ENCODE data around the gene ANTXR1.
"Not testable (repeated sequence)": the region's sequence is repeated elsewhere in the genome, so short reads cannot be mapped to it uniquely, and the experiment has no call there.

Gene ANTXR1

DNA sequence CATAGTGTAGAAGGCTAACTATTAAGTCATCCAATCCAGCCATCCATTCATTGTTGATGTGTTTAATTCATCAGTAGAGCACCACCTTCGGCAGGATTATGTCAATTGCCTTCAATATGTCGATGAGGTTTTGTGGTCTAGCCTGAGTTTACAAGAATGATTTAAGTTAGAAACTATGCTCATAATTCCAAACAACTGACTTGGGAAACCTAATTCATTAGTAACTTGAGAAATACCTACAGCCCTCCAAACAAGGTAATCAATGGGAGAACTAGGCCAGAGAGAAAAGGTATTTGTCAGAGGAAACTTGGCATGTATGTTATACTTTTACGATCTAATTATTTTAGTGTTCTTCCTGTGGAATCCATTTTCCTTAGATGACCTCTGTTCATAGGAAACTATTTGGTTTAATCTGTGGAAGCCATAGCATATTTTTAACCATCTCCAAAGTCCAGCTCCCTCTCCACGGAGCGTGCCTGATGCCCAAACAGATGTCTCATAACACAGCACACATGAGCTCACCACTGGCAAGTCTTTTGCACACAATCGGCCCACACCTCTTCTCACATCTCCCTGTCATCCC lies 225.6 kb downstream of the ANTXR1 start:
- no peak for DNase-seq (ENCODE audit: low read depth)

- no peak for DNase-seq (ENCODE audit: low read depth)
Measured at GRCh38 chr2:69241093-69241492, 228.1 kb downstream of the ANTXR1 start.

DNA sequence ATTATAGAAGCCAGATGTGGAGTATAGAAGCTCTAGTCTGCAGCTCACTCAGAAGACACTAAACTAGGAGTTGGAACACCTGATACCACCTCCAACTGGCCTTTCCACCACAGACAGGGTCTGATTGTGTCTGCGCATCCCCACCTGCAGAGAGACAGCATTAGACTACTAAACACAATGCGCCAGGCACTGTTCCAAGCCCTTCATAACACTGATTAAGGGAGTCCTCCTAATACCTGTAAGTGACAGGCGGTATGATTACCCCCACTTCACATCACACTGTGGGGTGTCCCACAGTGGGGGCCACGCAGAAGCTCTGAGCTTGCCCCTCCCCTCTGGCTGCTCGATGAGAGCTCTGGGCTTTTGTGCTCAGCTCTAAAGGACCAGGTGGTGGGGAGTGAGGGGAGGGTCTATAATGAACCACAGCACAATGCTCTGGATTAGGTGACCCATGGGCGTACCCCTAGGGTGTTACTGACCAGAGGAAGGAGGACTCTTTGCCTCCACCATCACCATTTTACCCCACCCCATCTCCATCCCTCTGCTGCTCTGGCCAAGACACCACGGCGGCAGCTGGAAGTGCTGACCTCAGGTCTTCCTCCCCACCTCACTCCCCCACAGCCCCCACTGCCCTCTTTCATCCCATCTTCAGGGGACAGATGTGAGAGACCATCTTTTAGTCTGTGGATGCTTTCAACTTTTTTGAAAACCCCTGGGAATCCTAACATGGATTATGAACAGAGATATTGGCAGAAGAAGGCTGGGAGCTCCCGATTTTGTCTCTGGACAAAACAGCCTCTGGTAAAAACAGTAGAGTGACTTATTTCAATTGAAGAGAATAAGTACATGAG lies 228.9 kb downstream of the ANTXR1 start:
- no peak for DNase-seq (ENCODE audit: low read depth)

DNA sequence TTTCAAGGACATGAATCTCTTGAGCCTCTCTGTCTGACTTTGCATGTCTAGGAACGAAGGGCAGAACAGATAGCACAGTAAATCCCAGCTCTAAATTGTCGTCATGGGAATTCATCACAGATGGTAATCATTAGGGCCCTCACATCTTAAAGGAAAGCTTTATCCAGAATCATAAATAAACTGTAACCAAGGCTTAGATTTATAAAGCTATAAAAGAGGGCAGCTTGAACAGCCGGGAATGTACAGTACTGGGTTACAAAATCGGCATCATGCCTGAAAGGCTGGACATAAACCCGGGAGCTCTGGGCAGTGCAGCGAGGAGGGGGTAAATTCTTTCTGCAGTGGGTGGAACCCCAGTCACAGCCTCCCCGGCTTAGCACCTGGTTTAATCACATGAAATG lies 229.7 kb downstream of the ANTXR1 start:
- DNase-seq (ENCODE audit: low read depth) = no peak

- DNase-seq (ENCODE audit: low read depth) = no peak
Measured at GRCh38 chr2:69243652-69244051, 230.7 kb downstream of the ANTXR1 start.

GRCh38 chr2:69244882-69245281 lies 231.9 kb downstream of the ANTXR1 start:
- no peak for DNase-seq (ENCODE audit: low read depth)

DNA sequence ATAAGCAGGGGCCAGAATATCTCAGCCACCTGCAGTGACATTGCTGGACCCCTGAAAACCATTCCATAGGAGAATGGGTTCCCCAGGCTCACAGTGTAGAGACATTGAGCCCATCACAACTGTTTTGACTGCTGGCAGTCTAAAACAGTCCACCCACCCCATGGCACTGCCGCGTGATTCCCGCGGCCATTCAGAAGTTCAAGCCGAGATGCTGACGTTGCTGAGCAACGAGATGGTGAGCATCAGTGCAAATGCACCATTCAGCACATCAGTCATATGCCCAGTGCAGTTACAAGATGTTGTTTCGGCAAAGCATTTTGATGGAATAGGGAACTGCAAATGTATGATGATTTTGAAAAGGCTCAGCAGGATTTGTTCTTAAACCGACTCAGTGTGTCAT lies 234.6 kb downstream of the ANTXR1 start:
- DNase-seq (ENCODE audit: low read depth) = no peak

- no peak for DNase-seq (ENCODE audit: low read depth)
Measured at GRCh38 chr2:69248232-69248631, 235.3 kb downstream of the ANTXR1 start.

- DNase-seq (ENCODE audit: low read depth) = no peak
Measured at GRCh38 chr2:69250981-69251380, 238.0 kb downstream of the ANTXR1 start.

DNA sequence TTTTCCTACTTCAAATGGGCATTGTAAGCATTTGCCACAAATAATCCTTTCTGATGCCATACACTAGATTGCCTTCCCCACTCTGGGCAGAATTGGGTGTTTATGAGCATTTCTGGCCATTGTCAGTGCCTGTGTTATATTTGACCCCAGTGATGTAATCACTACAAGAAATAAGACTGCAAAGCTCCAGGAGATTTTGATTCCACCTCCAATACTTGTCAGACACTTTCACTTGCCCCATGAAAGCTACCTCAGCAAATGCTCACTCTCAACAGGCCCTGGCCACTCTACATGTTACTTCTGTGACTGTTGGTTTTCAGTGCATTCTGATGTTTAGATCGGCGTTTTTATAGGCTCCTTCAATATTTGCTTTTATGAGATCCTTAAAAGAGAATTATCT lies 239.0 kb downstream of the ANTXR1 start:
- no peak for DNase-seq (ENCODE audit: low read depth)

DNA sequence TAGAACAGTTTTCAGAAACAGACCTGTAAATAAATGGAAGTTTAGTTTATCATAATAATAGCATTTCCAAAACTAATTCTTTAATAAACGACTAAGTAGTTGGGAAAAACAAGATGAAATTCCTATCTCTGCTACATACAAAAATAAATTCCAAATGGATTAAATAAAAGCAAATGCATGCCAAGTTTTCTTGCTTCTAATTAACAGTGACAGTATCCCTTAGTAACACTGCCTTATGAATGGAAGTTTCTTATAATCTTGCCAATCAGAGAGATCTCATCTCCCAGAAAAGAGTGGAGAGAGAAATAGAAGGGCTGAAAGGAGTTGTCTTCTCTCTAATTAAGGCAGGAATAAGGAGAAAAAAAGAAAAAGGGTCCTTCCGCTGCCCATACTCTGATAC lies 240.1 kb downstream of the ANTXR1 start:
- DNase-seq (ENCODE audit: low read depth) = no peak

GRCh38 chr2:69253611-69254301 lies 240.8 kb downstream of the ANTXR1 start:
- DNase-seq (ENCODE audit: low read depth) = no peak

GRCh38 chr2:69255760-69256159 lies 242.8 kb downstream of the ANTXR1 start:
- DNase-seq (ENCODE audit: low read depth) = no peak

GRCh38 chr2:69259994-69260591 lies 247.1 kb downstream of the ANTXR1 start:
- DNase-seq (ENCODE audit: low read depth) = not testable (repeated sequence)

GRCh38 chr2:69260666-69261065 lies 247.7 kb downstream of the ANTXR1 start:
- no peak for DNase-seq (ENCODE audit: low read depth)

GRCh38 chr2:69269330-69269729 lies 256.4 kb downstream of the ANTXR1 start:
- no peak for DNase-seq (ENCODE audit: low read depth)

DNA sequence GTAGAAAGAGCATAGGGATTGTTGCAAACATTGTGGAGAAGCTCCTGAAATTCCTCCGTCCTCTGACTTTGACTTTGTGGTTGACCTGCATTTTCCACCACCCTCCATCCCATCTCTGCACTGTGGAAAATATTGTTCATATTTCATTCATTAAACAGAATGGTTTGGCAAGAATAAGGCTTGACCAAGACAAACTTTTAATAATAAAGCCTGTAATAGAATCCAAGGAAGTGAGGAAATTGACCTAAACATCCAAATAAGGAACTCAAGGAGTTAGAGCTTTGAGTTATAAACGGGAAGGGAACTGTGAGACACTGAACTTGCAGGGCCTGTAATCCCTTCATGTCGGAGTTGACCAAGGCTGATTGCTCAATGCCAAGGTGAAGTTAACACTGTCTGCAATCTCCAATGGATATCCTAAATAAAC lies 258.9 kb downstream of the ANTXR1 start:
- no peak for DNase-seq (ENCODE audit: low read depth)

- DNase-seq (ENCODE audit: low read depth) = no peak
Measured at GRCh38 chr2:69272803-69273471, 260.0 kb downstream of the ANTXR1 start.

DNA sequence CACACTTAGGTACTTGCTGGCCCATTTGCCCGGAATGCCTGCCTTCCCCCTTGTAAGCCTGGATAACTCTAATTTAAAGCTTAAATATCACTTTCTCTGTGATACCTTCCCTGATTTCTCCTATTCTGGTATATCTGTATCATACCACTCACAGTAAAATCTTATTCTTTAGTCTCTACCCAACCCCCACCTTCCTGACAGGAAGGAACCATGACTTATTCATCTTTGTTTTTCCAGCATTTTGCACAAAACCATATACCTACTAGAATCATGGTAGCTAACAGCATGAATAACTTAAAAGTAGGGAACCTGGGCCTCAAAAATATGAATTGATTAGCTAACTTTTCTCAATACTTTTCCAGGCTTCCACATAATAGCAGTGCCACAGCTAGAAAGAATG lies 262.5 kb downstream of the ANTXR1 start:
- DNase-seq (ENCODE audit: low read depth) = no peak

DNA sequence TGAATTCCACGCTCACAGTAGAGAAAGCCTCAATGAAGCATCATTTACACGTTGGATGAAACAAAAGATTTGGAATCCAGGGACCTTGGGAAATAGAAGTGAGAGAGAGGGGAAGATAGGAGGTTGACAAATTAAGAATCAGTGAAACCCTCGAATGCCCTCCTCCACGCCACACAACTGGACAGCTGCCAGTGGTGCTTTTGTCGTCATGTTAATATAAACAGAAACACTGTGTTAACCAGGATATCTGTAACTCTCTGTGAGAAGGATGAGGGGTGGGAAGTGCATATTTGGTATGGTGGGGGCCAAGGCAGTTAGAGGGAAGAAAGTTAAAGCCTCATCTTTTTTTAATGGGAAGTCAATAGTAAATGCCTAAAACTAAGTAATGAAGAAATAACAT lies 265.4 kb downstream of the ANTXR1 start:
- no peak for DNase-seq (ENCODE audit: low read depth)

- DNase-seq (ENCODE audit: low read depth) = no peak
Measured at GRCh38 chr2:69279211-69279610, 266.2 kb downstream of the ANTXR1 start.
